Esophagus squamous epithelium (tissue), 5 donors: ENCODE results near the gene SHQ1. TPM values are rescaled to one million over a fixed set of nuclear protein-coding genes. Genes with fewer than 3 reads are reported as not detected.

Source experiments
- DNase-seq: peaks from one replicate; lab custom pipeline; 2025; lab: John Stamatoyannopoulos, UW
- H3K27ac ChIP-seq, 4 donors: fragments of 200-600 bp; sonication (generic); one replicate each; pipeline ENCODE4 v1.5.1; 2016 to 2019; ENCODE audit warnings: mild to moderate bottlenecking in 1 of 4
- H3K27me3 ChIP-seq, 4 donors: fragments of 200-600 bp; sonication (generic); 1 replicate in 3 of 4; 2 replicates in 1 of 4; pipeline versions ENCODE4 v1.5.1 to v1.6.0; 2017 to 2021; ENCODE audit warnings: antibody characterized with exemption in 1 of 4
- H3K36me3 ChIP-seq, 3 donors: fragments of 200-600 bp; sonication (generic); one replicate each; pipeline ENCODE4 v1.5.1; 2016 to 2019
- H3K4me1 ChIP-seq, 3 donors: fragments of 200-600 bp; sonication (generic); one replicate each; pipeline ENCODE4 v1.5.1; 2017 to 2019
- H3K4me3 ChIP-seq, 4 donors: fragments of 200-600 bp; sonication (generic); 1 replicate in 3 of 4; 2 replicates in 1 of 4; pipeline ENCODE4 v1.5.1; 2016 to 2019; ENCODE audit warnings: mild to moderate bottlenecking in 2 of 4, moderate library complexity in 1 of 4
- H3K9me3 ChIP-seq, 3 donors: fragments of 200-600 bp; sonication (generic); one replicate each; pipeline ENCODE4 v1.5.1; 2016 to 2019
- POLR2A ChIP-seq, 4 donors: fragments of 450-650 bp; IDR thresholded peaks; one replicate each; pipeline ENCODE4 v1.6.1; 2017; ENCODE audit warnings: antibody characterized with exemption in 4 of 4, mild to moderate bottlenecking in 4 of 4, moderate library complexity in 3 of 4
- WGBS, 2 donors: methylation state at CpG; one replicate each; pipeline ENCODE4 v1.1.5; 2018; 5-methylcytosine and 5-hydroxymethylcytosine counted together
- intact Hi-C: fragments of 100-400 bp; cut with DNase I; formaldehyde crosslinking; loops from one replicate; pipeline ENCODE4 v1.15.0; 2022
- total RNA-seq, 4 donors: library from RNA; depleted of rRNA; stranded (reverse); fragments of >200 nt; gene quantifications; one replicate each; pipeline ENCODE4 v1.1.0, GENCODE V29; 2016
- TF ChIP-seq, protein P1 (sequence below), 6 experiments: fragments of 450-650 bp in 4 of 6; fragments of 200-600 bp in 2 of 6; sonication (generic) in 2 of 6; IDR thresholded peaks; one replicate each; pipeline ENCODE4 v1.5.1; 2016 to 2019; ENCODE audit warnings: antibody characterized with exemption in 6 of 6, mild to moderate bottlenecking in 4 of 6, moderate library complexity in 4 of 6
- donor health status: DM: yes; HTN: yes; CAD: no.

SHQ1 gene
- total RNA-seq, 4 donors from 2014 or later = 6.7 to 13.4 (median 12.5) TPM

DNA sequence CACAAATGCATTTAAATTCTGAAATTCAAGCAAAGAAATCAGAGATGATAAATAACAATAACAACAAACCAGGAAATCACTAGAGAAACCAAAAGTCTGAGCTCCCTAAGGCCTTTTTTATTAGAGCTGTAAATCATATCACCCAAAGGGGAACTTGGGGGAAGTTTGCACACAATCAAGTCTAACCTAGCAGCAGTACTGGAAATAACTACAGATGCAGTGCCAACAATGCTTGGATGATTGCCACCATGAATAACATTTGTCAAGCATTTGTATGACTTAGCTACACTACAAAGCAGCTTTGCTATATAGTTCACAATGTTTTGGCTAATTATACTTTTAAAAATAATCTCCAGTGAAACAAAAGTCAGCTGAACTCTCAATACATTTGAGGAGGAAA lies 27.8 kb downstream of the SHQ1 start:
- intact Hi-C loops = loop anchor here (5.0 to 10.0 kb wide), 3 partner anchors 153 to 946 kb away; no protein-coding TSS in a partner anchor
- Histone ChIP-seq H3K4me1 (peaks cover 9 to 24% (median 17%) of the 10 kb centered on the region in 3 donors), H3K27me3 (no peaks in the 10 kb centered on the region), H3K9me3 (no peaks in the 10 kb centered on the region), H3K4me3 (no peak overlapping the region), H3K36me3 (peaks cover 0 to 13% (median 0%) of the 10 kb centered on the region in 3 donors), H3K27ac (peak overlapping the region in 1 of 4 donors; percentile 2)
- TF ChIP-seq, protein P1, sequence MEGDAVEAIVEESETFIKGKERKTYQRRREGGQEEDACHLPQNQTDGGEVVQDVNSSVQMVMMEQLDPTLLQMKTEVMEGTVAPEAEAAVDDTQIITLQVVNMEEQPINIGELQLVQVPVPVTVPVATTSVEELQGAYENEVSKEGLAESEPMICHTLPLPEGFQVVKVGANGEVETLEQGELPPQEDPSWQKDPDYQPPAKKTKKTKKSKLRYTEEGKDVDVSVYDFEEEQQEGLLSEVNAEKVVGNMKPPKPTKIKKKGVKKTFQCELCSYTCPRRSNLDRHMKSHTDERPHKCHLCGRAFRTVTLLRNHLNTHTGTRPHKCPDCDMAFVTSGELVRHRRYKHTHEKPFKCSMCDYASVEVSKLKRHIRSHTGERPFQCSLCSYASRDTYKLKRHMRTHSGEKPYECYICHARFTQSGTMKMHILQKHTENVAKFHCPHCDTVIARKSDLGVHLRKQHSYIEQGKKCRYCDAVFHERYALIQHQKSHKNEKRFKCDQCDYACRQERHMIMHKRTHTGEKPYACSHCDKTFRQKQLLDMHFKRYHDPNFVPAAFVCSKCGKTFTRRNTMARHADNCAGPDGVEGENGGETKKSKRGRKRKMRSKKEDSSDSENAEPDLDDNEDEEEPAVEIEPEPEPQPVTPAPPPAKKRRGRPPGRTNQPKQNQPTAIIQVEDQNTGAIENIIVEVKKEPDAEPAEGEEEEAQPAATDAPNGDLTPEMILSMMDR (IDR thresholded peaks at IDR 0.05) = no peak
- TF ChIP-seq POLR2A (IDR thresholded peaks at IDR 0.05) = no peak
- DNase-seq = no peak

DNA sequence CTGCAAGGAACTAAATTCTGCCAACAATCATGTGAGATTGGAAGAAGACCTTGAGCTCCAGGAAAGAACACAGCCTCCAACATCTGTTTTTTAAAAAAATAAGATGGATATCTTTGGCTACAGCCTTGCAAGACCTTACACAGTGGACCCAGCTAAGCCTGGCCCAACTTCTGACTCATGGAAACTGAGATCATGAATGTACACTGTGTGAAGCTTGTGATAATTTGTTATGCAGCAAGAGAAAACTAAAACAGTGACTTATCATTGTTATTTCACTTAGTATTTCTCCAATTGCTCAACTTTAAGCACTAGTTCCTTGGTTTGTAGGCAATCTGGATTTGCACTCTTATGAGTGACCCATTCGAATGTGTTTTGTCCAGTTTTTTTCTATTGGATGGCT lies 29.3 kb downstream of the SHQ1 start:
- intact Hi-C loops = no loop called here
- no peak overlapping the region for H3K27ac ChIP-seq
- no peak for DNase-seq
- H3K4me3 ChIP-seq = no peak overlapping the region
- WGBS, 2 donors = 81 to 84% methylated on average over 1 of the region's 1 CpG
- H3K9me3 ChIP-seq = no peaks in the 10 kb centered on the region
- no peaks in the 10 kb centered on the region for H3K27me3 ChIP-seq
- peaks cover 0 to 11% (median 0%) of the 10 kb centered on the region in 3 donors for H3K36me3 ChIP-seq
- H3K4me1 ChIP-seq = peaks cover 9 to 24% (median 17%) of the 10 kb centered on the region in 3 donors
- TF ChIP-seq, protein P1 (IDR thresholded peaks at IDR 0.05) = no peak
- no peak for TF ChIP-seq POLR2A (IDR thresholded peaks at IDR 0.05)

DNA sequence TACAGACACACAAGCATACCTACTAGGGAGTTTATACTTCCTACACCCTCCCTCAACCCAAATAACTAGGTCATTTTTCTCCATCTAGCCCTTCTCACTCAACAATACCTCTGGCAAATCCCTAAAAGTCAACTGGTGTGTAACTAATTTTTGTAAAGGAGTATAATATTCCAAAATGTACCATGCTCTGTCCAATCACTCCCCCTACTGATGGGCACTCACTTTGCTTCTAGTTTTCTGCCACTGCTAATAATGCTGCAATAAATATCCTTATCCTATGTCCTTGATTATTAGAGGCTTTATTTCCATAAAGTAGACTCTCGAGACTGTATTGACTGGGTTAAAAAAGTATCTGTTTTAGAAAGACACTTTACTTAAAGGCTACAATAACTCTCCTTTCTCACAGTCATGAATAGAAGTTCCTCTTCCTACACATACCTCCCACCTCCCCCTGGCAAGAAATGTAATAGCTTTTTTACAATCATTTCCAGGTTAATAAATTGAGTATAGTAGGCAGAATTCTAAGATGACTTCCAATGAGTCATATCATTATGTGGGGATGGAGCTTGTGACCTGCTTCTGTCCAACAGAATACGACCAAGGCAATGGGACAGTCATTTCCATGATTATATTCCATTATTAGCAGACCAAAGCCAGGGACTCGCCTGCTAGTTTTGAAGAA lies 30.0 kb downstream of the SHQ1 start:
- TF ChIP-seq, protein P1 (IDR thresholded peaks at IDR 0.05) = peak in 5 of 6 experiments; percentile 22 to 73 (median 50)
- no peak for TF ChIP-seq POLR2A (IDR thresholded peaks at IDR 0.05)
- H3K36me3 ChIP-seq = peaks cover 0 to 5% (median 0%) of the 10 kb centered on the region in 3 donors
- no peaks in the 10 kb centered on the region for H3K9me3 ChIP-seq
- 84 to 86% methylated on average over 3 of the region's 3 CpGs for WGBS, 2 donors
- H3K4me1 ChIP-seq = peaks cover 9 to 24% (median 17%) of the 10 kb centered on the region in 3 donors
- intact Hi-C loops = no loop called here
- no peak overlapping the region for H3K27ac ChIP-seq
- H3K4me3 ChIP-seq = no peak overlapping the region
- DNase-seq = no peak
- H3K27me3 ChIP-seq = no peaks in the 10 kb centered on the region

DNA sequence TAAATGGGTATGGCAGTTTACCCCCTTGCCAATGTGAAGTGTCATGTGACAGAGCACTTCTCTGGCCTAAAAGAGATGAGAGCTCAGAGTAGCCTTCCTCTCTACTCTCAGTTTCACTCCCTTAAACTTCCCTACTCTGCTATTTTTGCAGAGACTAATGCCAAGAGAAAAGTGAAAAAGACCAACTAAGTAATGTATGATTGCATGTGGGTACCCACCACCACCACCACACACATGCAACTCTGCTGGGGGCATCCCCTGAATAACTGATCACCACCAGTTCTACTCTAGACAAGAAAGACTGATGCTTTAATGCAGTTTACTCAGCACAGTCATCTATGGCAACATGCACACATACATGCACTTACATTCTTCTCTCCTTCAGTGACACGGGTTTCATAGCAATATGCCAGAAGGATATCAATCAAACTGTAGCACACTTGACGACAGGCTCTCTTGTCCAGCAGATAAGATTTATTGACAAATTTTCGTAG lies 31.3 kb downstream of the SHQ1 start:
- 84 to 86% methylated on average over 3 of the region's 3 CpGs for WGBS, 2 donors
- intact Hi-C loops = no loop called here

DNA sequence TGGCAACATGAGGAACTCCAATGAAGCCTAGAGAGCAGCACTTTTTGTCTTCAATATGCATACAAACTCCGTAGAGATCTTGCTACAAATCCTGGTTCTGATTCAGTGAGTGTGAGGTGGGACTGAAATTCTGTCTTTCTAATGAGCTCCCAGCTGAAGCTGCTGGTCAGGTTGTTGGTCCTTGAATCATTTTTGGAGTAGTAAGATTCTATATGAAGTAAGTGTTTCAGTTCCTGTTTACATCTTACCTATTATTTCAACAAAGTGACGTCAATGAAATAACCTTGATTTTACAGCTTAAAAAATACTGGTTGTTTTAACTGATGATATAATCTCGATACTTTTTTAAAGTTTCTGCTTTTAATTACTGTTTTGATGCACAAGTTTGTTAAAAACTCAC lies 33.9 kb downstream of the SHQ1 start:
- H3K27ac ChIP-seq = no peak overlapping the region
- TF ChIP-seq POLR2A (IDR thresholded peaks at IDR 0.05) = no peak
- TF ChIP-seq, protein P1 (IDR thresholded peaks at IDR 0.05) = no peak
- 83 to 84% methylated on average over 3 of the region's 3 CpGs for WGBS, 2 donors
- H3K27me3 ChIP-seq = no peaks in the 10 kb centered on the region
- H3K4me3 ChIP-seq = no peak overlapping the region
- DNase-seq = no peak
- no peaks in the 10 kb centered on the region for H3K4me1 ChIP-seq
- intact Hi-C loops = no loop called here
- H3K9me3 ChIP-seq = no peaks in the 10 kb centered on the region
- H3K36me3 ChIP-seq = peaks cover 0 to 10% (median 0%) of the 10 kb centered on the region in 3 donors

More for the DNA sequence above, 31.3 kb downstream of the SHQ1 start:
- no peak for DNase-seq
- no peaks in the 10 kb centered on the region for H3K27me3 ChIP-seq
- TF ChIP-seq, protein P1 (IDR thresholded peaks at IDR 0.05) = no peak
- TF ChIP-seq POLR2A (IDR thresholded peaks at IDR 0.05) = no peak
- H3K4me3 ChIP-seq = no peak overlapping the region
- peaks cover 5 to 20% (median 11%) of the 10 kb centered on the region in 3 donors for H3K4me1 ChIP-seq
- H3K27ac ChIP-seq = no peak overlapping the region
- H3K36me3 ChIP-seq = peaks cover 0 to 7% (median 0%) of the 10 kb centered on the region in 3 donors
- no peaks in the 10 kb centered on the region for H3K9me3 ChIP-seq
